WTC11 (cell line): ENCODE measurements around the gene HTR1E.

Experiments
- CTCF ChIP-seq: fragments of 200-600 bp; IDR thresholded peaks from 2 replicates; pipeline ENCODE4 v1.8.0; 2022; ENCODE audit warnings: antibody characterized with exemption
- E2F4 ChIP-seq: sonication (generic); formaldehyde crosslinking; IDR thresholded peaks from 2 replicates; pipeline ENCODE4 v1.8.1; 2022; ENCODE audit warnings: low read depth, mild to moderate bottlenecking, moderate library complexity, missing genetic modification reagents, borderline replicate concordance
- FOXK1 ChIP-seq: sonication (generic); formaldehyde crosslinking; IDR thresholded peaks from 2 replicates; pipeline ENCODE4 v1.8.0; 2022; ENCODE audit warnings: mild to moderate bottlenecking, moderate library complexity, missing genetic modification reagents
- NR1H2 ChIP-seq: sonication (generic); formaldehyde crosslinking; IDR thresholded peaks from 2 replicates; pipeline ENCODE4 v1.9.0; 2021; ENCODE audit warnings: mild to moderate bottlenecking, moderate library complexity, missing genetic modification reagents
- NR3C1 ChIP-seq: sonication (generic); formaldehyde crosslinking; conservative IDR thresholded peaks from 2 replicates; pipeline ENCODE4 v1.8.1; 2023; ENCODE audit warnings: low read depth, mild to moderate bottlenecking, missing genetic modification reagents
- SOX15 ChIP-seq: fragments of 250-450 bp; sonication (Bioruptor Pico); IDR thresholded peaks from 2 replicates; pipeline ENCODE4 v1.9.0; 2021; ENCODE audit warnings: mild to moderate bottlenecking
- STAT6 ChIP-seq: sonication (generic); formaldehyde crosslinking; conservative IDR thresholded peaks from 2 replicates; pipeline ENCODE4 v1.8.1; 2023; ENCODE audit warnings: mild to moderate bottlenecking, low read depth, missing genetic modification reagents, moderate library complexity
- USF2 ChIP-seq: sonication (generic); formaldehyde crosslinking; IDR thresholded peaks from 2 replicates; pipeline ENCODE4 v1.8.1; 2023; ENCODE audit warnings: mild to moderate bottlenecking, missing genetic modification reagents, moderate library complexity
- ZBTB43 ChIP-seq: sonication (generic); formaldehyde crosslinking; IDR thresholded peaks from 2 replicates; pipeline ENCODE4 v1.8.1; 2023; ENCODE audit warnings: mild to moderate bottlenecking, missing genetic modification reagents
- TF ChIP-seq, protein P1 (sequence below): fragments of 250-450 bp; sonication (Bioruptor Pico); conservative IDR thresholded peaks from 2 replicates; pipeline ENCODE4 v1.9.0; 2021; ENCODE audit warnings: mild to moderate bottlenecking

DNA sequence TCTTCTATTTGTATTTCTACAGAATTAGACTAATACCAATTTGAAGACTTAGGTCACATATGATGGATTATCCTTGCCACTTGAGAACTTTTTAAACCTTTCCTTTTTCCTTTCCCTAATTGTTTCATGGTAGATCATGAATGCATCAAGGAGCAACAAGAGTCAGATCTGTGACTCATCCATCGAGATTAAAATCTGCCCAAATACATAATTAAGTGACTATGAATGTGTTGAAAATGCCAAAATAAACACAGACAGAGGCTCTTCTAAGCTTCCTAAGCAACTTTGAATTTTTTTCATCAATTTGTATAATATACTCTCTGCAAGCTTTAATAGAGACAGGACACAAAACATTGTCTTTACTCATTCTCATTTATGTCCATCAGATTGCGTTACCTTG lies 23.5 kb upstream of the HTR1E start:
- TF ChIP-seq NR3C1 (CRISPR knock-in tag) (no peak), ZBTB43 (CRISPR knock-in tag) (no peak), CTCF (no peak), FOXK1 (CRISPR knock-in tag) (no peak), STAT6 (CRISPR knock-in tag) (no peak), E2F4 (CRISPR knock-in tag) (no peak), NR1H2 (CRISPR knock-in tag) (no peak), SOX15 (CRISPR knock-in tag) (no peak), USF2 (no peak)
- TF ChIP-seq, protein P1, sequence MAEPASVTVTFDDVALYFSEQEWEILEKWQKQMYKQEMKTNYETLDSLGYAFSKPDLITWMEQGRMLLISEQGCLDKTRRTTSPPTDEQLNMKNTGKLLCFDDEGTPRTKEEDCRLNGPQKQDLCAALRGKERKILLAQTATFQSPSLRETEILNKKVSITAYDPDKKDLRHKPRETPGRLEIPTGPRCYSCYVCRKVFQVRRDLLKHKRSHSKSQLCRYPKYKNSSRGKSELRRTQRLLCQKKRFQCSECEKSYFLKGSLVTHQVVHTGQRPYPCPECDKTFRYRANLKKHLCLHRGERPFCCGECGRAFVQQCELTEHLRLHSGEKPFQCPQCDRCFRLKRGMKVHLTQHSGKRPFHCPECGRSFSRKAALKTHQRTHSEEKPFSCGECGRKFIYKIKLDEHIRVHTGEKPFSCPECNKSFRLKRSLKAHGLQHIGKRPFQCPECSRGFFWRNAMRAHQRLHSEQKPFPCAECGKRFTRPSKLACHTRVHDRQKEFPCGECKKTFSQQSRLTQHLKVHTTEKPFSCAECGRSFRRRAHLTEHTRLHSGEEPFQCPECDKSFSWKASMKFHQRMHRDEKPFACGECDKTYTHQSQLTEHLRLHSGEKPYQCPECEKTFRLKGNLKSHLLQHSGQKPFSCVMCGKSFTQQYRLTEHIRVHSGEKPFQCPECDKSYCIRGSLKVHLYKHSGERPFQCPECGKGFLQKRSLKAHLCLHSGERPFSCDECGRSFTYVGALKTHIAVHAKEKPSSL (CRISPR knock-in tag) = no peak
